Transverse colon (tissue), 4 donors: Measurements from ENCODE around the gene ZKSCAN8. TPM values are rescaled to one million over a fixed set of nuclear protein-coding genes. Genes with fewer than 3 reads are reported as not detected.
"Not testable (repeated sequence)": the region's sequence is repeated elsewhere in the genome, so short reads cannot be mapped to it uniquely, and the experiment has no call there.

Experiments
- DNase-seq: peaks from one replicate; pipeline ENCODE4 v3.0.0-alpha.2; 2019
- H3K27ac ChIP-seq, 4 donors: fragments of 200-600 bp; sonication (generic); 2 replicates each; pipeline ENCODE4 v1.5.1; 2016 to 2018; ENCODE audit warnings: inconsistent platforms in 4 of 4
- H3K27me3 ChIP-seq: fragments of 200-600 bp; sonication (generic); 2 replicates; pipeline ENCODE4 v1.5.1; 2017; ENCODE audit warnings: inconsistent platforms
- H3K36me3 ChIP-seq, 4 donors: fragments of 200-600 bp; sonication (generic); 2 replicates each; pipeline ENCODE4 v1.5.1; 2017 to 2019; ENCODE audit warnings: inconsistent platforms in 4 of 4
- H3K4me1 ChIP-seq, 4 donors: fragments of 200-600 bp; sonication (generic); 2 replicates each; pipeline ENCODE4 v1.5.1; 2017 to 2020; ENCODE audit warnings: inconsistent platforms in 4 of 4
- H3K4me3 ChIP-seq, 4 donors: fragments of 200-600 bp; sonication (generic); 1 replicate in 1 of 4; 2 replicates in 3 of 4; pipeline versions ENCODE4 v1.5.1 to v1.6.1; 2017 to 2019; ENCODE audit warnings: inconsistent platforms in 4 of 4
- H3K9me3 ChIP-seq, 2 donors: fragments of 200-600 bp; sonication (generic); 2 replicates each; pipeline ENCODE4 v1.5.1; 2017 to 2019; ENCODE audit warnings: inconsistent platforms in 2 of 2
- EP300 ChIP-seq: sonication (generic); formaldehyde crosslinking; IDR thresholded peaks from one replicate; pipeline ENCODE4 v1.6.1; 2017; ENCODE audit warnings: antibody characterized with exemption, low read depth
- POLR2A ChIP-seq: fragments of 450-650 bp; IDR thresholded peaks from one replicate; pipeline ENCODE4 v1.6.1; 2016; ENCODE audit warnings: antibody characterized with exemption, mild to moderate bottlenecking, moderate library complexity
- POLR2AphosphoS5 ChIP-seq, 3 donors: sonication (generic); formaldehyde crosslinking; IDR thresholded peaks; one replicate each; pipeline ENCODE4 v1.6.1; 2016; ENCODE audit warnings: antibody characterized with exemption in 3 of 3
- WGBS, 2 donors: methylation state at CpG; one replicate each; pipeline ENCODE4 v1.1.5; 2018; ENCODE audit warnings: low coverage in 1 of 2; 5-methylcytosine and 5-hydroxymethylcytosine counted together
- in situ Hi-C, 4 donors: fragments of 200-750 bp; cut with MboI; loops; one replicate each; pipeline versions ENCODE4 v1.15.0 to v1.15.1; 2017; ENCODE audit warnings: low sequenced_read_pairs in 3 of 4, low pct_ligation_motif_present in 1 of 4, low pct_unique_long_range_greater_than_20kb in 1 of 4
- intact Hi-C: fragments of 100-400 bp; cut with DNase I; formaldehyde crosslinking; loops from one replicate; pipeline ENCODE4 v1.15.1; 2023; ENCODE audit warnings: low total_unique reads
- total RNA-seq, 4 donors: library from RNA; depleted of rRNA; stranded (reverse); fragments of >200 nt; gene quantifications; one replicate each; pipeline ENCODE4 v1.1.0, GENCODE V29; 2016
- TF ChIP-seq, protein P1 (sequence below), 5 experiments: fragments of 200-600 bp in 3 of 5; fragments of 450-650 bp in 2 of 5; sonication (generic) in 3 of 5; IDR thresholded peaks; 1 replicate in 2 of 5; 2 replicates in 3 of 5; pipeline ENCODE4 v1.5.1; 2016 to 2017; ENCODE audit warnings: antibody characterized with exemption in 5 of 5, inconsistent platforms in 3 of 5, mild to moderate bottlenecking in 2 of 5, moderate library complexity in 1 of 5

Gene ZKSCAN8
- 10 to 100 TPM; 12.3 to 37.0 (median 15.5) TPM for total RNA-seq

DNA sequence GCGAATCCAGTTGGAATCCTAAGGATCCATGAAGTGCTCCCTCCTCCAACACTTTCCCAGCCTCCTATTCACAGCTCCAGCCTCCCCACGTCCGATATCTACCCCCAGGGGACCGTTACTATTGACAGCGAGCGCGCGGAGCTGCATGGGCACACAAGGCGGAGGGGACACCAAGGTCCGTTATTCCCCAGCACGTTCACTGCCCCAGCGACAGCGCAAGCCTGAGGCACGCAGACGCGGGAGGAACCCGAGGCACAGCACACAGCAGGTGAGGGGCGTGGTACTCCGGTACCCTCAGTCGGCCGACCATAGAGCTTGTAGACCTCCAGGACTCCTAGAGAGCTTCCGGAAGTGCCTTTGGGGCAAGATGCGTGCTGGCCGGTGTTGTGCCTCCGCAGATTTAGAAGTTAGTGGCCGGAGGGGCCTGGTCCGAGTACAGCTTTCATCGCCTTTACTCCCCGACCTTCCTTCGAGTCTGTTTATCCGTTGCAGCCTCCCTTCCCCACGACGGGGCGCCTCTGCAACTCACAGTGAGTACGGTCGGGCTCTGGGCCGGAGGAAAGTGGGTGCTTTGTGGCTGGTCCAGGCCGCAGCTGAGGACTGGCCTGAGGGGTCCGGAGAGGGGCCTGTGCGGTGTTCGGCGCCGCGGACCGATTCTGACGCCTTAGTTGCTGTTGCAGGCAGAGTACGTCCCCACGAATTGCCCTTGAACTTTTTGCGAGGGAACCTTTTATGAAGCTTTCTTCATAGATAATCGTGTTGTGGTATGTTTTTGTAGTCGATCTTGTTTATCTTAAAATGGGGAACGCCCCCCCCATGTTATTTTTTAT, at the start of gene ZKSCAN8:
ZKSCAN8 (plus strand) TSS at position 384 of the 830 bp plus-strand sequence. CDS start 6,525 bp downstream, outside the sequence.
- WGBS, 2 donors = 0% methylated on average over 9 to 52 of the region's 52 CpGs

DNA sequence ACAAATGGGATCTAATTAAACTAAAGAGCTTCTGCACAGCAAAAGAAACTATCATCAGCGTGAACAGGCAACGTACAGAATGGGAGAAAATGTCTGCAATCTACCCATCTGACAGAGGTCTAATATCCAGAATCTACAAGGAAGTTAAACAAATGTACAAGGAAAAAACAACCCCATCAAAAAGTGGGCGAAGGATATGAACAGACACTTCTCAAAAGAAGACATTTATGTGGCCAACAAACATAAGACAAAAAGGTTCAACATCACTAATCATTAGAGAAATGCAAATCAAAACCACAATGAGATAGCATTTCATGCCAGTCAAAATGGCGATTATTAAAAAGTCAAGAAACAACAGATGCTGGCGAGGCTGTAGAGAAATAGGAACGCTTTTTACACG, 39.5 kb upstream of the ZKSCAN8 start:
- DNase-seq, H3K4me3 ChIP-seq, H3K9me3 ChIP-seq, H3K27me3 ChIP-seq, H3K27ac ChIP-seq, H3K4me1 ChIP-seq, H3K36me3 ChIP-seq, intact Hi-C loops, in situ Hi-C loops: not testable (repeated sequence)
- WGBS, 2 donors = 82 to 86% methylated on average over 7 of the region's 7 CpGs

More for the DNA sequence above, at the start of gene ZKSCAN8:
- Histone ChIP-seq H3K36me3 (peaks cover 0 to 6% (median 3%) of the 10 kb centered on the region in 4 donors), H3K4me3 (peak within 1 kb of the TSS; percentile 69 to 85 (median 79)), H3K4me1 (peaks cover 9 to 46% (median 23%) of the 10 kb centered on the region in 4 donors), H3K27me3 (no peaks in the 10 kb centered on the region), H3K9me3 (no peaks in the 10 kb centered on the region), H3K27ac (peak within 1 kb of the TSS; percentile 64 to 82 (median 78))
- DNase-seq = peak; percentile 83
- TF ChIP-seq POLR2A (peak; percentile 53), POLR2AphosphoS5 (IDR thresholded peaks at IDR 0.05) (peak in 2 of 3 donors; percentile 47 to 53), EP300 (no peak)
- TF ChIP-seq, protein P1, sequence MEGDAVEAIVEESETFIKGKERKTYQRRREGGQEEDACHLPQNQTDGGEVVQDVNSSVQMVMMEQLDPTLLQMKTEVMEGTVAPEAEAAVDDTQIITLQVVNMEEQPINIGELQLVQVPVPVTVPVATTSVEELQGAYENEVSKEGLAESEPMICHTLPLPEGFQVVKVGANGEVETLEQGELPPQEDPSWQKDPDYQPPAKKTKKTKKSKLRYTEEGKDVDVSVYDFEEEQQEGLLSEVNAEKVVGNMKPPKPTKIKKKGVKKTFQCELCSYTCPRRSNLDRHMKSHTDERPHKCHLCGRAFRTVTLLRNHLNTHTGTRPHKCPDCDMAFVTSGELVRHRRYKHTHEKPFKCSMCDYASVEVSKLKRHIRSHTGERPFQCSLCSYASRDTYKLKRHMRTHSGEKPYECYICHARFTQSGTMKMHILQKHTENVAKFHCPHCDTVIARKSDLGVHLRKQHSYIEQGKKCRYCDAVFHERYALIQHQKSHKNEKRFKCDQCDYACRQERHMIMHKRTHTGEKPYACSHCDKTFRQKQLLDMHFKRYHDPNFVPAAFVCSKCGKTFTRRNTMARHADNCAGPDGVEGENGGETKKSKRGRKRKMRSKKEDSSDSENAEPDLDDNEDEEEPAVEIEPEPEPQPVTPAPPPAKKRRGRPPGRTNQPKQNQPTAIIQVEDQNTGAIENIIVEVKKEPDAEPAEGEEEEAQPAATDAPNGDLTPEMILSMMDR (IDR thresholded peaks at IDR 0.05) = no peak
- intact Hi-C loops (loop anchor here (10.0 kb wide), 1 partner anchor 113 kb away; the partner anchor contains the start of genes NKAPL and ZKSCAN4), in situ Hi-C loops (loop anchor here in 2 of 4 donors (5.0 to 25.0 kb wide), 3 partner anchors 73 to 221 kb away; no protein-coding TSS in a partner anchor)

DNA sequence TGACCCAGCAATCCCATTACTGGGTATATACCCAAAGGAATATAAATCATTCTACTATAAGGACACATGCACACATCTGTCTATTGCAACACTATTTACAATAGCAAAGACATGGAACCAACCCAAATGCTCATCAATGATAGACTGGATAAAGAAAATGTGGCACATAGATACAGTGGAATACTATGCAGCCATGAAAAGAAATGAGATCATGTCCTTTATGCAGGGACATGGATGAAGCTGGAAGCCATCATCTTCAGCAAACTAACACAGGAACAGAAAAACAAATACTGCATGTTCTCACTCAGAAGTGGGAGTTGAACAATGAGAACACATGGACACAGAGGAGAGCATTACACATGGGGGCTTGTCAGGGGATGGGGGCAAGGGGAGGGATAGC, 39.0 kb upstream of the ZKSCAN8 start:
- H3K4me3 ChIP-seq, in situ Hi-C loops, H3K27ac ChIP-seq, H3K4me1 ChIP-seq, intact Hi-C loops, DNase-seq, H3K27me3 ChIP-seq, H3K9me3 ChIP-seq, H3K36me3 ChIP-seq: not testable (repeated sequence)

DNA sequence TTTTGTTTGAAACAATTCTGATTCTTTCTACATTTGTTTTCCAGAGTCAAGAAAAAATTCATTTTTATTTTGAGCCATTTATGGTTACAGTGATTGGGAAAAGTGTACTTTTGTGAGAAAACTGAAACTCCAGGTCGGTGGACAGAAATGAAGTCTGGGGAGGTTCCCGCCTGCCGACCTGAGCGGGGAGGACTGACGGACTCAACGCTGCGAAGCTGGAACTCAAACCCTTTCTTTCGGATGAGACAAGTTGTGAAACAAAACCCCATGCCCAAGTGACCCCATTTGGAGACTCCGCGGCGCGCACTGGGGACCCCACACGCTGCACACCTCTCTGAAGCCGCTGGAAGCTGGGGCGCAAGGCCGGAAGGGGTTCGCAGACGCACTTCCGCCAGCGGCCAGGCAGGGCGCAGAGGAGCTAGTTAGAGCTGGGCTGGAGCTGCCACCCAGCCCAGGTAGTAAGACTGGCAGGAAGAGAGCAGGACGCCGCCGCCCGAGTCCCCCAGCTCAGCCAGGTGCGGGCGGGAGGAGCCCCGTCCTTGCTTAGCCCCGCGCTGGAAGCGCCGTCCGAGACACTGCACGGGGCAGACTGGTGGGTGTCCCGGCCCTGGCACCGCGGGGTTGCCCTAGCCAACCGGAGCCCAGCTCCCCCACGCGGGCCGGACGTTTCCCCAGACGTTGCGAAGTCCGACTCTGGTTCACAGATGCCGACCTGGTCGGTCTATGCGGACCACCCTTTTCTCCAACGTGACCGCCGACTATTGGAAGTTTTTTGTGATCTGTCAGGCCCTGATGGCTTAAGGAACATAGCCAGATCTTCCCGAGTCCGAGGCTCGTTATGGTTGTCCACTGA, 37.1 kb upstream of the ZKSCAN8 start:
- in situ Hi-C loops = no loop called here
- no peaks in the 10 kb centered on the region for H3K9me3 ChIP-seq
- H3K4me1 ChIP-seq = peaks cover 0 to 5% (median 2%) of the 10 kb centered on the region in 4 donors
- TF ChIP-seq POLR2AphosphoS5 (IDR thresholded peaks at IDR 0.05) = peak; percentile 65 to 86 (median 80)
- TF ChIP-seq, protein P1 (IDR thresholded peaks at IDR 0.05) = peak; percentile 68 to 88 (median 83)
- TF ChIP-seq POLR2A = peak; percentile 73
- TF ChIP-seq EP300 = no peak
- WGBS, 2 donors = 2 to 8% methylated on average over 8 to 50 of the region's 54 CpGs
- H3K4me3 ChIP-seq = peak overlapping the region; percentile 63 to 80 (median 67)
- DNase-seq = peak; percentile 88
- no peaks in the 10 kb centered on the region for H3K27me3 ChIP-seq
- intact Hi-C loops = no loop called here
- H3K36me3 ChIP-seq = no peaks in the 10 kb centered on the region
- H3K27ac ChIP-seq = peak overlapping the region; percentile 83 to 86 (median 86)

DNA sequence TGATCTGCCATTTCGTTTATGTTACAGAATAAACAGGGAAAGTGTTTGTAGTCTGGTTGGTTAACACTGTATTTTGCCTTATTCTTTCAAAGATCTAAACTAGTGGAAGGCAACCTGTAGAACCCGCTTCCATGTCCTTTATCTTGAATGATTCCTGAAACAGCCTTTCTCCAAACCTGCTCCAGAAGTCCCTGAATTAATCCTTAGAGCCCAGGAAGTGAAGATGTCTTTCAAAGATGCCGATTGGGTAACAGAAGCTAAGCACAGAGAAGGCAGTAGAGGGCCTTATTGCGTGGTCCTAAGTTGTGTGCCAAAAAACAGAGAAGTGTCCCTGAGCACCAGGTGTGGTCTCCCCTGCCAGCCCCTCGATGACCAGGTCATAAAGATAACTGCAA, 36.4 kb upstream of the ZKSCAN8 start:
- no peaks in the 10 kb centered on the region for H3K27me3 ChIP-seq
- in situ Hi-C loops = no loop called here
- intact Hi-C loops = no loop called here
- TF ChIP-seq, protein P1 (IDR thresholded peaks at IDR 0.05) = no peak
- TF ChIP-seq EP300 (no peak), POLR2A (no peak), POLR2AphosphoS5 (IDR thresholded peaks at IDR 0.05) (no peak)
- WGBS, 2 donors = 22% methylated on average over 5 of the region's 5 CpGs; no CpG with 5 or more reads in 1 of the 2 donors
- peak overlapping the region; percentile 63 to 80 (median 67) for H3K4me3 ChIP-seq
- DNase-seq = no peak
- peak overlapping the region; percentile 83 to 86 (median 86) for H3K27ac ChIP-seq
- no peaks in the 10 kb centered on the region for H3K9me3 ChIP-seq
- H3K4me1 ChIP-seq = peaks cover 0 to 5% (median 2%) of the 10 kb centered on the region in 4 donors
- no peaks in the 10 kb centered on the region for H3K36me3 ChIP-seq
